Spleen (tissue), 11 donors: ENCODE measurements around the gene JDP2. TPM values are rescaled to one million over a fixed set of nuclear protein-coding genes. Genes with fewer than 3 reads are reported as not detected.

ENCODE experiments used
- DNase-seq: peaks from one replicate; pipeline ENCODE4 v3.0.0-alpha.2; 2020
- H3K27ac ChIP-seq, 8 donors: fragments of 200-600 bp; sonication (generic) in 7 of 8; 1 replicate in 4 of 8; 2 replicates in 4 of 8; pipeline versions ENCODE4 v1.5.0 to v1.8.0; 2016 to 2021; ENCODE audit warnings: inconsistent platforms in 4 of 8, mild to moderate bottlenecking in 4 of 8, moderate library complexity in 1 of 8
- H3K27me3 ChIP-seq, 7 donors: fragments of 200-600 bp; sonication (generic) in 6 of 7; replicated peaks in 1 of 7; 1 replicate in 4 of 7; 2 replicates in 3 of 7; pipeline versions ENCODE4 v1.5.0 to v1.8.0; 2016 to 2021; ENCODE audit warnings: inconsistent platforms in 3 of 7, mild to moderate bottlenecking in 1 of 7
- H3K36me3 ChIP-seq, 6 donors: fragments of 200-600 bp; sonication (generic) in 5 of 6; 1 replicate in 4 of 6; 2 replicates in 2 of 6; pipeline versions ENCODE4 v1.5.0 to v1.8.0; 2016 to 2021; ENCODE audit warnings: inconsistent platforms in 2 of 6
- H3K4me1 ChIP-seq, 6 donors: fragments of 200-600 bp; sonication (generic) in 5 of 6; 1 replicate in 3 of 6; 2 replicates in 3 of 6; pipeline versions ENCODE4 v1.5.0 to v1.8.0; 2016 to 2021; ENCODE audit warnings: inconsistent platforms in 3 of 6
- H3K4me3 ChIP-seq, 8 donors: fragments of 200-600 bp; sonication (generic) in 7 of 8; 1 replicate in 4 of 8; 2 replicates in 4 of 8; pipeline versions ENCODE4 v1.5.0 to v1.8.0; 2016 to 2021; ENCODE audit warnings: inconsistent platforms in 4 of 8, mild to moderate bottlenecking in 4 of 8, moderate library complexity in 2 of 8
- H3K9me3 ChIP-seq, 8 donors: fragments of 200-600 bp; sonication (generic) in 7 of 8; 1 replicate in 4 of 8; 2 replicates in 4 of 8; pipeline versions ENCODE4 v1.5.0 to v1.8.0; 2016 to 2021; ENCODE audit warnings: inconsistent platforms in 4 of 8
- CTCF ChIP-seq, 11 experiments: fragments of 200-600 bp in 7 of 11; fragments of 450-650 bp in 4 of 11; sonication (generic) in 4 of 11; IDR thresholded peaks in 8 of 11; conservative IDR thresholded peaks in 3 of 11; 1 replicate in 7 of 11; 2 replicates in 4 of 11; pipeline versions ENCODE4 v1.4.0 to v1.8.0; 2016 to 2021; ENCODE audit warnings: antibody characterized with exemption in 11 of 11, inconsistent platforms in 4 of 11, mild to moderate bottlenecking in 1 of 11
- POLR2A ChIP-seq, 3 donors: fragments of 450-650 bp; IDR thresholded peaks; one replicate each; pipeline ENCODE4 v1.5.1; 2017; ENCODE audit warnings: antibody characterized with exemption in 3 of 3, mild to moderate bottlenecking in 1 of 3
- POLR2AphosphoS5 ChIP-seq, 3 donors: sonication (generic); formaldehyde crosslinking; IDR thresholded peaks; one replicate each; pipeline ENCODE4 v1.5.1; 2017; ENCODE audit warnings: antibody characterized with exemption in 3 of 3
- WGBS, 5 donors: extraction: QIAGEN DNeasy Blood & Tissue Kit in 3 of 5; methylation state at CpG; one replicate each; pipeline versions ENCODE4 v1.1.5 to v1.1.7; 2013 to 2018; 5-methylcytosine and 5-hydroxymethylcytosine counted together
- intact Hi-C: fragments of 100-400 bp; cut with DNase I; formaldehyde crosslinking; loops from one replicate; pipeline ENCODE4 v1.15.0; 2023; ENCODE audit warnings: low total_unique reads
- polyA plus RNA-seq, 3 donors: library from polyadenylated mRNA; stranded (reverse); fragments of 200-250 nt; gene quantifications; one replicate each; pipeline ENCODE4 v1.2.1, GENCODE V29; 2013
- total RNA-seq, 7 donors: library from RNA; depleted of rRNA in 3 of 7; stranded (reverse); fragments of >200 nt in 3 of 7; fragmentation: NEBNext Ultra II Directional in 4 of 7; extraction: Animal tissue kit (Norgen Biotek cat#: 25700) in 4 of 7; gene quantifications; one replicate each; pipeline versions ENCODE4 v1.1.0 to v1.2.1, GENCODE V29; 2016 to 2021
- donor health status: healthy with polysubstance abuse.
- donor health status: DM: no; HTN: no; CAD: no; lungs with moderate emphysema.
- donor health status: DM: no; HTN: no; CAD: no.
- donor health status: Bipolar disorder and iron deficiency.
- donor health status: healthy.
- donor health status: DM: no; HTN: no; CAD: no.
- donor health status: DM: yes; HTN: yes; CAD: no.

Gene JDP2
- total and polyA plus RNA-seq, 10 donors = 18.2 to 144 (median 91.8) TPM

GRCh38 chr14:75514673-75515628 is 87.1 kb downstream of the JDP2 start:
- peak overlapping the region; percentile 43 to 82 (median 78) for H3K27ac ChIP-seq
- intact Hi-C loops = no loop called here
- H3K4me1 ChIP-seq = peaks cover 20 to 39% (median 27%) of the 10 kb centered on the region in 6 donors
- H3K27me3 ChIP-seq = no peaks in the 10 kb centered on the region
- no peaks in the 10 kb centered on the region for H3K36me3 ChIP-seq
- DNase-seq = peak; percentile 93
- peak; percentile 34 to 79 (median 66) for TF ChIP-seq POLR2AphosphoS5 (IDR thresholded peaks at IDR 0.05)
- TF ChIP-seq POLR2A (IDR thresholded peaks at IDR 0.05) = no peak
- peak in 4 of 11 experiments; percentile 8 to 51 (median 32) for TF ChIP-seq CTCF (IDR thresholded peaks at IDR 0.05 in 8 of 11, conservative IDR thresholded peaks at IDR 0.05 in 3 of 11)
- WGBS, 5 donors = 22 to 31% (median 25%) methylated on average over 29 of the region's 29 CpGs
- peak overlapping the region; percentile 4 to 65 (median 32) for H3K4me3 ChIP-seq
- H3K9me3 ChIP-seq = peaks cover 2 to 25% (median 21%) of the 10 kb centered on the region in 8 donors

GRCh38 chr14:75515629-75515996 is 87.8 kb downstream of the JDP2 start:
- peak; percentile 86 for DNase-seq
- WGBS, 5 donors = 12 to 19% (median 16%) methylated on average over 7 of the region's 7 CpGs

GRCh38 chr14:75518625-75519024 is 90.8 kb downstream of the JDP2 start:
- 74 to 85% (median 81%) methylated on average over 4 of the region's 4 CpGs for WGBS, 5 donors
- no peak for DNase-seq

More at GRCh38 chr14:75515629-75515996, 87.8 kb downstream of the JDP2 start:
- H3K4me1 ChIP-seq = peaks cover 20 to 41% (median 28%) of the 10 kb centered on the region in 6 donors
- peaks cover 2 to 19% (median 17%) of the 10 kb centered on the region in 8 donors for H3K9me3 ChIP-seq
- no peaks in the 10 kb centered on the region for H3K36me3 ChIP-seq
- peak overlapping the region; percentile 43 to 82 (median 78) for H3K27ac ChIP-seq
- no peaks in the 10 kb centered on the region for H3K27me3 ChIP-seq
- TF ChIP-seq CTCF (IDR thresholded peaks at IDR 0.05 in 8 of 11, conservative IDR thresholded peaks at IDR 0.05 in 3 of 11) (peak in 1 of 11 experiments; percentile 7), POLR2A (IDR thresholded peaks at IDR 0.05) (no peak), POLR2AphosphoS5 (IDR thresholded peaks at IDR 0.05) (peak in 1 of 3 donors; percentile 5)
- intact Hi-C loops = no loop called here
- H3K4me3 ChIP-seq = peak overlapping the region; percentile 4 to 65 (median 32)

More at GRCh38 chr14:75518625-75519024, 90.8 kb downstream of the JDP2 start:
- no peaks in the 10 kb centered on the region for H3K36me3 ChIP-seq
- no peaks in the 10 kb centered on the region for H3K9me3 ChIP-seq
- peak in 7 of 11 experiments; percentile 5 to 61 (median 43) for TF ChIP-seq CTCF (IDR thresholded peaks at IDR 0.05 in 8 of 11, conservative IDR thresholded peaks at IDR 0.05 in 3 of 11)
- TF ChIP-seq POLR2A (IDR thresholded peaks at IDR 0.05) = no peak
- H3K4me1 ChIP-seq = peaks cover 38 to 71% (median 57%) of the 10 kb centered on the region in 6 donors
- no peaks in the 10 kb centered on the region for H3K27me3 ChIP-seq
- intact Hi-C loops = no loop called here
- H3K4me3 ChIP-seq = no peak overlapping the region
- no peak overlapping the region for H3K27ac ChIP-seq
